Panc1 (cell line): ENCODE data around the gene DSCAM. TPM values are rescaled to one million over a fixed set of nuclear protein-coding genes. Genes with fewer than 3 reads are reported as not detected.

Source experiments
- ATAC-seq: fragments of 200-7000 bp; cut with Tn5 transposase; 2 replicates; pipeline ENCODE4 v1.9.1; 2020; ENCODE audit warnings: mild to moderate bottlenecking, moderate library complexity
- BruUV-seq: library from RNA; stranded (reverse); fragments of 400-500 nt; replicated peaks from 2 replicates; lab custom pipeline; 2021; lab: Mats Ljungman, UMichigan
- CTCF ChIA-PET: fragments of 300-600 bp; sonication (Branson Sonifier 250); formaldehyde crosslinking; loops from one replicate; lab custom pipeline; 2022; ENCODE audit warnings: antibody characterized with exemption; lab: Charles Lee
- POLR2A ChIA-PET: fragments of 300-600 bp; sonication (Branson Sonifier 250); formaldehyde crosslinking; loops from one replicate; lab custom pipeline; 2022; ENCODE audit warnings: antibody characterized with exemption; lab: Charles Lee
- DNase-seq: peaks from one replicate; pipeline ENCODE4 v3.0.0-alpha.2; 2010; ENCODE audit warnings: low read depth, low spot score
- H3K27ac ChIP-seq: 2 replicates; pipeline ENCODE4 v1.5.1; 2011; ENCODE audit warnings: mild to moderate bottlenecking, low read length, inconsistent platforms
- H3K27me3 ChIP-seq: fragments of 200-500 bp; sonication (Bioruptor generic); 2 replicates; pipeline ENCODE4 v1.6.0; 2014; ENCODE audit warnings: low read length, inconsistent platforms; ENCODE audit not compliant: control insufficient read depth, insufficient read depth
- H3K36me3 ChIP-seq: fragments of 200-500 bp; sonication (Bioruptor generic); 2 replicates; pipeline ENCODE4 v1.5.1; 2014; ENCODE audit warnings: inconsistent platforms, mild to moderate bottlenecking, low read length, moderate library complexity; ENCODE audit not compliant: control insufficient read depth, insufficient read depth
- H3K4me1 ChIP-seq: 2 replicates; pipeline ENCODE4 v1.5.1; 2011; ENCODE audit warnings: inconsistent platforms, mild to moderate bottlenecking, low read length, moderate library complexity; ENCODE audit not compliant: control insufficient read depth, insufficient read depth
- H3K4me3 ChIP-seq, 2 experiments: 2 replicates each; pipeline ENCODE4 v1.5.1; 2011 to 2012; ENCODE audit warnings: low read depth in 2 of 2, low read length in 2 of 2, mild to moderate bottlenecking in 2 of 2, inconsistent platforms in 1 of 2, moderate library complexity in 1 of 2
- H3K9me3 ChIP-seq: fragments of 200-500 bp; sonication (Bioruptor generic); 2 replicates; pipeline ENCODE4 v1.5.1; 2014; ENCODE audit warnings: low read depth, mild to moderate bottlenecking, inconsistent platforms, low read length, moderate library complexity; ENCODE audit not compliant: control insufficient read depth, insufficient read depth
- CTCF ChIP-seq: fragments of 450-650 bp; IDR thresholded peaks from 2 replicates; pipeline ENCODE4 v1.5.1; 2017; ENCODE audit warnings: mild to moderate bottlenecking
- POLR2AphosphoS5 ChIP-seq: IDR thresholded peaks from 2 replicates; pipeline ENCODE4 v1.6.1; 2012; ENCODE audit warnings: mild to moderate bottlenecking, low read depth, low read length, moderate library complexity
- REST ChIP-seq, 2 experiments: IDR thresholded peaks; 2 replicates each; pipeline ENCODE4 v1.6.1; 2011 to 2012; ENCODE audit warnings: low read depth in 2 of 2, control low read depth in 1 of 2, low read length in 1 of 2, mild to moderate bottlenecking in 1 of 2, moderate library complexity in 1 of 2; ENCODE audit not compliant: insufficient read depth in 1 of 2
- SIN3A ChIP-seq: IDR thresholded peaks from 2 replicates; pipeline ENCODE4 v1.6.1; 2012; ENCODE audit warnings: low read depth, mild to moderate bottlenecking, low read length, moderate library complexity, borderline replicate concordance; ENCODE audit not compliant: insufficient read depth
- TCF7L2 ChIP-seq: IDR thresholded peaks from 2 replicates; pipeline ENCODE4 v1.6.1; 2011; ENCODE audit warnings: mild to moderate bottlenecking, low read depth, low read length, inconsistent platforms
- in situ Hi-C: cut with HindIII; loops from 2 replicates; pipeline ENCODE4 v1.10.0; 2016; ENCODE audit warnings: low sequenced_read_pairs, low pct_unique_long_range_greater_than_20kb
- intact Hi-C: fragments of 100-400 bp; cut with micrococcal nuclease; formaldehyde crosslinking; loops from one replicate; pipeline ENCODE4 v1.10.0; 2022; ENCODE audit not compliant: unreplicated experiment
- total RNA-seq: library from RNA; stranded (reverse); gene quantifications from one replicate; pipeline ENCODE4 v1.2.1, GENCODE V29; 2021; ENCODE audit not compliant: unreplicated experiment

DSCAM gene
- total RNA-seq, 1 experiment from 2014 or later: not detected

- DNase-seq: no peak
- no peaks in the 10 kb centered on the region for H3K4me1 ChIP-seq
- CTCF ChIA-PET: no interaction called here
- H3K27me3 ChIP-seq: no peaks in the 10 kb centered on the region
- in situ Hi-C loops (no loop called here), intact Hi-C loops (no loop called here)
- H3K27ac ChIP-seq: no peak overlapping the region
- H3K9me3 ChIP-seq: no peaks in the 10 kb centered on the region
- POLR2A ChIA-PET: no interaction called here
- no peak for ATAC-seq
- TF ChIP-seq POLR2AphosphoS5 (no peak), REST (IDR thresholded peaks at IDR 0.05; ENCODE audit: insufficient read depth in 1 of 2, low read depth in 2 of 2, low read length in 1 of 2) (no peak), SIN3A (no peak), TCF7L2 (no peak), CTCF (no peak)
- no peak overlapping the region for H3K4me3 ChIP-seq
- no peaks in the 10 kb centered on the region for H3K36me3 ChIP-seq
- no TSS peak for BruUV-seq
These were observed 114.5 kb downstream of the DSCAM start for GRCh38 chr21:40732253-40733023.

DNA sequence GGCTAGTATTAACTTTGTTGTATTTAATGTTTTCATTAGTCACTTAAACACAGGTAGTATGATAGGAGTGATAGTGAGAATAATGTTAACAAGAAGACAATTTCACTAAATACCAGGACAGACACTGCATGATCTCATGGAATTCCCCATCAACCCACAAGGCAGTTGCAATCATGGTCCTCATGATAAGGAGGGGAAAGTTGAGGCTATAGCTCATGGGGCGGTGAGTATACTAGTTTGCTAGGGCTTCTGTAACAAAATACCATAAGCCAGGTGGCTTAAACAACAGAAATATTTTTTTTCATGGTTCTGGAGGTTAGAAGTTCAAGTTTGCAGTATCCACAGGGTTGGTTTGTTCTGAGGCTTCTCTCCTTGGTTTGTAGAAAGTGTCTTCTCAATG, 115.8 kb downstream of the DSCAM start:
- Histone ChIP-seq H3K4me1 (no peaks in the 10 kb centered on the region), H3K4me3 (no peak overlapping the region), H3K9me3 (no peaks in the 10 kb centered on the region), H3K27ac (no peak overlapping the region), H3K36me3 (no peaks in the 10 kb centered on the region), H3K27me3 (no peaks in the 10 kb centered on the region)
- no peak for DNase-seq
- no peak for ATAC-seq
- CTCF ChIA-PET: interaction anchor here (0.7 kb wide), 1 partner anchor 454 kb away, joined by 3 read pairs; no protein-coding TSS in a partner anchor
- in situ Hi-C loops: no loop called here
- BruUV-seq: no TSS peak
- POLR2A ChIA-PET: no interaction called here
- TF ChIP-seq SIN3A: no peak
- no peak for TF ChIP-seq REST (IDR thresholded peaks at IDR 0.05; ENCODE audit: insufficient read depth in 1 of 2, low read depth in 2 of 2, low read length in 1 of 2)
- no peak for TF ChIP-seq POLR2AphosphoS5
- no peak for TF ChIP-seq TCF7L2
- no peak for TF ChIP-seq CTCF
- intact Hi-C loops: no loop called here
